WTC11 (cell line): ENCODE results near the gene OR4D11.

ENCODE experiments used
- CREB1 ChIP-seq: sonication (generic); formaldehyde crosslinking; IDR thresholded peaks from 2 replicates; pipeline ENCODE4 v1.8.0; 2023; ENCODE audit warnings: mild to moderate bottlenecking, missing genetic modification reagents
- MXD4 ChIP-seq: fragments of 250-450 bp; sonication (Bioruptor Pico); IDR thresholded peaks from 2 replicates; pipeline ENCODE4 v1.8.0; 2021; ENCODE audit warnings: mild to moderate bottlenecking, moderate library complexity, borderline replicate concordance
- PRRX2 ChIP-seq: fragments of 250-450 bp; sonication (Bioruptor Pico); IDR thresholded peaks from 2 replicates; pipeline ENCODE4 v1.8.0; 2021; ENCODE audit warnings: mild to moderate bottlenecking
- RELA ChIP-seq: sonication (generic); formaldehyde crosslinking; IDR thresholded peaks from 2 replicates; pipeline ENCODE4 v1.8.1; 2022; ENCODE audit warnings: missing genetic modification reagents, mild to moderate bottlenecking, borderline replicate concordance
- ZNF219 ChIP-seq: sonication (generic); formaldehyde crosslinking; IDR thresholded peaks from 2 replicates; pipeline ENCODE4 v1.8.0; 2023; ENCODE audit warnings: missing genetic modification reagents, mild to moderate bottlenecking, borderline replicate concordance
- TF ChIP-seq, protein P1 (sequence below): sonication (generic); formaldehyde crosslinking; IDR thresholded peaks from 2 replicates; pipeline ENCODE4 v1.8.1; 2022; ENCODE audit warnings: low read depth, missing genetic modification reagents, borderline replicate concordance
- TF ChIP-seq, protein P2 (sequence below): sonication (generic); formaldehyde crosslinking; IDR thresholded peaks from 2 replicates; pipeline ENCODE4 v1.8.1; 2023; ENCODE audit warnings: mild to moderate bottlenecking, missing genetic modification reagents, moderate library complexity
- TF ChIP-seq, protein P3 (sequence below): fragments of 200-600 bp; IDR thresholded peaks from 2 replicates; pipeline ENCODE4 v1.8.0; 2022; ENCODE audit warnings: antibody characterized with exemption
- TF ChIP-seq, protein P4 (sequence below): sonication (generic); formaldehyde crosslinking; IDR thresholded peaks from 2 replicates; pipeline ENCODE4 v1.8.0; 2022; ENCODE audit warnings: mild to moderate bottlenecking, missing genetic modification reagents
- TF ChIP-seq, protein P5 (sequence below): sonication (generic); formaldehyde crosslinking; IDR thresholded peaks from 2 replicates; pipeline ENCODE4 v1.8.0; 2022; ENCODE audit warnings: mild to moderate bottlenecking, missing genetic modification reagents
- TF ChIP-seq, protein P6 (sequence below): sonication (generic); formaldehyde crosslinking; IDR thresholded peaks from 2 replicates; pipeline ENCODE4 v1.8.1; 2023; ENCODE audit warnings: mild to moderate bottlenecking, missing genetic modification reagents
- TF ChIP-seq, protein P7 (sequence below): fragments of 250-450 bp; sonication (Bioruptor Pico); IDR thresholded peaks from 2 replicates; pipeline ENCODE4 v2.1.2; 2022; ENCODE audit warnings: mild to moderate bottlenecking, moderate library complexity

DNA sequence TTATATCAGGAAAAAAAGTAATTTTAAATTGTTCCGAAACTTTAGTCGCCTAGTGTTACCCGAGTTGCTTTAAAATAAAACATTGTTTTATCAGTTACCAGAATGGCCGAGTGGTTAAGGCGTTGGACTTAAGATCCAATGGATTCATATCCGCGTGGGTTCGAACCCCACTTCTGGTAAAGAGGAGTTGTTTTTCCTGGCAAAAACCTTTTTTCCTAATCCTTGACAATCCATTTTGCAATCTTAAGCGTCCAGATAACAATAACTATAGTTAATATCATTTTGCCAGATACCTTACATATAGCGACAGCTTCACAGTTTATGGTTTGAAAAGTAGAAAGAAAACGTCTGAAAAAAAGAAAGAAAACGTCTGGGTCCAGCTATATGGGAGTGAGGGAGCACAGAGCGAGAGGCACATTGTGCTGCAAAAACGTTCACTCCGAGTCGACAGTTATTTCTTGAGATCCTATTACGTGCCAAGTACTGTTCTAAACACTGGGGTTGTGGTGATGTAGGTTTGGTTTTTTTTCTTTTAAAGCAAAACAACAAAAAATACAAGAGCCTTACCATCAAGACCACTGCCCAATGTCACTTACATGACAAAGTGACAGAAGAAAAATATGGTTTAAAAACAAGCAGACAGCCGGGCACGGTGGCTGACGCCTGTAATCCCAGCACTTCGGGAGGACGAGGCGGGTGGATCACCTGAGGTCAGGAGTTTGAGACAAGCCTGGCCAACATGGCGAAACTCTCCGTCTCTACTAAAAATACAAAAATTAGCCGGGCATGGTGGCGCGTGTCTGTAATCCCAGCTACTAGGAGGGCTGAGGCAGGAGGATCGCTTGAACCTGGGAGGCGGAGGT is 48.5 kb downstream of the OR4D11 start:
- TF ChIP-seq RELA (no peak), ZNF219 (CRISPR knock-in tag) (no peak), CREB1 (no peak), MXD4 (no peak), PRRX2 (no peak)
- TF ChIP-seq, protein P1, sequence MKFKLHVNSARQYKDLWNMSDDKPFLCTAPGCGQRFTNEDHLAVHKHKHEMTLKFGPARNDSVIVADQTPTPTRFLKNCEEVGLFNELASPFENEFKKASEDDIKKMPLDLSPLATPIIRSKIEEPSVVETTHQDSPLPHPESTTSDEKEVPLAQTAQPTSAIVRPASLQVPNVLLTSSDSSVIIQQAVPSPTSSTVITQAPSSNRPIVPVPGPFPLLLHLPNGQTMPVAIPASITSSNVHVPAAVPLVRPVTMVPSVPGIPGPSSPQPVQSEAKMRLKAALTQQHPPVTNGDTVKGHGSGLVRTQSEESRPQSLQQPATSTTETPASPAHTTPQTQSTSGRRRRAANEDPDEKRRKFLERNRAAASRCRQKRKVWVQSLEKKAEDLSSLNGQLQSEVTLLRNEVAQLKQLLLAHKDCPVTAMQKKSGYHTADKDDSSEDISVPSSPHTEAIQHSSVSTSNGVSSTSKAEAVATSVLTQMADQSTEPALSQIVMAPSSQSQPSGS (CRISPR knock-in tag): no peak
- TF ChIP-seq, protein P2, sequence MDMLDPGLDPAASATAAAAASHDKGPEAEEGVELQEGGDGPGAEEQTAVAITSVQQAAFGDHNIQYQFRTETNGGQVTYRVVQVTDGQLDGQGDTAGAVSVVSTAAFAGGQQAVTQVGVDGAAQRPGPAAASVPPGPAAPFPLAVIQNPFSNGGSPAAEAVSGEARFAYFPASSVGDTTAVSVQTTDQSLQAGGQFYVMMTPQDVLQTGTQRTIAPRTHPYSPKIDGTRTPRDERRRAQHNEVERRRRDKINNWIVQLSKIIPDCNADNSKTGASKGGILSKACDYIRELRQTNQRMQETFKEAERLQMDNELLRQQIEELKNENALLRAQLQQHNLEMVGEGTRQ (CRISPR knock-in tag): no peak
- TF ChIP-seq, protein P3, sequence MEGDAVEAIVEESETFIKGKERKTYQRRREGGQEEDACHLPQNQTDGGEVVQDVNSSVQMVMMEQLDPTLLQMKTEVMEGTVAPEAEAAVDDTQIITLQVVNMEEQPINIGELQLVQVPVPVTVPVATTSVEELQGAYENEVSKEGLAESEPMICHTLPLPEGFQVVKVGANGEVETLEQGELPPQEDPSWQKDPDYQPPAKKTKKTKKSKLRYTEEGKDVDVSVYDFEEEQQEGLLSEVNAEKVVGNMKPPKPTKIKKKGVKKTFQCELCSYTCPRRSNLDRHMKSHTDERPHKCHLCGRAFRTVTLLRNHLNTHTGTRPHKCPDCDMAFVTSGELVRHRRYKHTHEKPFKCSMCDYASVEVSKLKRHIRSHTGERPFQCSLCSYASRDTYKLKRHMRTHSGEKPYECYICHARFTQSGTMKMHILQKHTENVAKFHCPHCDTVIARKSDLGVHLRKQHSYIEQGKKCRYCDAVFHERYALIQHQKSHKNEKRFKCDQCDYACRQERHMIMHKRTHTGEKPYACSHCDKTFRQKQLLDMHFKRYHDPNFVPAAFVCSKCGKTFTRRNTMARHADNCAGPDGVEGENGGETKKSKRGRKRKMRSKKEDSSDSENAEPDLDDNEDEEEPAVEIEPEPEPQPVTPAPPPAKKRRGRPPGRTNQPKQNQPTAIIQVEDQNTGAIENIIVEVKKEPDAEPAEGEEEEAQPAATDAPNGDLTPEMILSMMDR: no peak
- TF ChIP-seq, protein P4, sequence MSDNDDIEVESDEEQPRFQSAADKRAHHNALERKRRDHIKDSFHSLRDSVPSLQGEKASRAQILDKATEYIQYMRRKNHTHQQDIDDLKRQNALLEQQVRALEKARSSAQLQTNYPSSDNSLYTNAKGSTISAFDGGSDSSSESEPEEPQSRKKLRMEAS: no peak
- TF ChIP-seq, protein P5, sequence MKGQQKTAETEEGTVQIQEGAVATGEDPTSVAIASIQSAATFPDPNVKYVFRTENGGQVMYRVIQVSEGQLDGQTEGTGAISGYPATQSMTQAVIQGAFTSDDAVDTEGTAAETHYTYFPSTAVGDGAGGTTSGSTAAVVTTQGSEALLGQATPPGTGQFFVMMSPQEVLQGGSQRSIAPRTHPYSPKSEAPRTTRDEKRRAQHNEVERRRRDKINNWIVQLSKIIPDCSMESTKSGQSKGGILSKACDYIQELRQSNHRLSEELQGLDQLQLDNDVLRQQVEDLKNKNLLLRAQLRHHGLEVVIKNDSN (CRISPR knock-in tag): no peak
- TF ChIP-seq, protein P6, sequence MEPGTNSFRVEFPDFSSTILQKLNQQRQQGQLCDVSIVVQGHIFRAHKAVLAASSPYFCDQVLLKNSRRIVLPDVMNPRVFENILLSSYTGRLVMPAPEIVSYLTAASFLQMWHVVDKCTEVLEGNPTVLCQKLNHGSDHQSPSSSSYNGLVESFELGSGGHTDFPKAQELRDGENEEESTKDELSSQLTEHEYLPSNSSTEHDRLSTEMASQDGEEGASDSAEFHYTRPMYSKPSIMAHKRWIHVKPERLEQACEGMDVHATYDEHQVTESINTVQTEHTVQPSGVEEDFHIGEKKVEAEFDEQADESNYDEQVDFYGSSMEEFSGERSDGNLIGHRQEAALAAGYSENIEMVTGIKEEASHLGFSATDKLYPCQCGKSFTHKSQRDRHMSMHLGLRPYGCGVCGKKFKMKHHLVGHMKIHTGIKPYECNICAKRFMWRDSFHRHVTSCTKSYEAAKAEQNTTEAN (CRISPR knock-in tag): no peak
- TF ChIP-seq, protein P7, sequence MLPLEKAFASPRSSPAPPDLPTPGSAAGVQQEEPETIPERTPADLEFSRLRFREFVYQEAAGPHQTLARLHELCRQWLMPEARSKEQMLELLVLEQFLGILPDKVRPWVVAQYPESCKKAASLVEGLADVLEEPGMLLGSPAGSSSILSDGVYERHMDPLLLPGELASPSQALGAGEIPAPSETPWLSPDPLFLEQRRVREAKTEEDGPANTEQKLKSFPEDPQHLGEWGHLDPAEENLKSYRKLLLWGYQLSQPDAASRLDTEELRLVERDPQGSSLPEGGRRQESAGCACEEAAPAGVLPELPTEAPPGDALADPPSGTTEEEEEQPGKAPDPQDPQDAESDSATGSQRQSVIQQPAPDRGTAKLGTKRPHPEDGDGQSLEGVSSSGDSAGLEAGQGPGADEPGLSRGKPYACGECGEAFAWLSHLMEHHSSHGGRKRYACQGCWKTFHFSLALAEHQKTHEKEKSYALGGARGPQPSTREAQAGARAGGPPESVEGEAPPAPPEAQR (CRISPR knock-in tag): no peak
